Astrocyte (in vitro differentiated cells and primary cell): ENCODE measurements around the gene PSKH1. TPM values are rescaled to one million over a fixed set of nuclear protein-coding genes. Genes with fewer than 3 reads are reported as not detected.

Experiments
- DNase-seq: peaks from one replicate; pipeline ENCODE4 v3.0.0-alpha.2; 2010; ENCODE audit warnings: low read depth
- FAIRE-seq: peaks from 2 replicates; lab custom pipeline; 2011; peaks lifted over from hg19 to GRCh38; lab: Jason Lieb, UNC
- H2AFZ ChIP-seq: 2 replicates; pipeline ENCODE4 v1.6.0; 2012; ENCODE audit warnings: low read depth, low read length, inconsistent platforms
- H3K27ac ChIP-seq: 2 replicates; pipeline ENCODE4 v1.5.1; 2011; ENCODE audit warnings: low read depth, low read length, inconsistent platforms
- H3K27me3 ChIP-seq: 2 replicates; pipeline ENCODE4 v1.6.0; 2011; ENCODE audit warnings: low read length, inconsistent platforms; ENCODE audit not compliant: insufficient read depth
- H3K36me3 ChIP-seq: 2 replicates; pipeline ENCODE4 v1.5.1; 2011; ENCODE audit warnings: low read length, inconsistent platforms; ENCODE audit not compliant: insufficient read depth
- H3K4me1 ChIP-seq: 2 replicates; pipeline ENCODE4 v1.5.1; 2011; ENCODE audit warnings: low read length, inconsistent platforms; ENCODE audit not compliant: insufficient read depth
- H3K4me2 ChIP-seq: 2 replicates; pipeline ENCODE4 v1.6.0; 2012; ENCODE audit warnings: low read length, inconsistent platforms
- H3K4me3 ChIP-seq: 2 replicates; pipeline ENCODE4 v1.5.1; 2011; ENCODE audit warnings: low read depth, mild to moderate bottlenecking, low read length, inconsistent platforms; ENCODE audit not compliant: insufficient read depth
- H3K79me2 ChIP-seq: 2 replicates; pipeline ENCODE4 v1.6.0; 2012; ENCODE audit warnings: mild to moderate bottlenecking, low read length, inconsistent platforms; ENCODE audit not compliant: insufficient read depth
- H3K9ac ChIP-seq: 2 replicates; pipeline ENCODE4 v1.6.0; 2012; ENCODE audit warnings: mild to moderate bottlenecking, low read length, inconsistent platforms
- H3K9me3 ChIP-seq: 2 replicates; pipeline ENCODE4 v1.5.1; 2012; ENCODE audit warnings: low read depth, mild to moderate bottlenecking, low read length, inconsistent platforms; ENCODE audit not compliant: insufficient read depth
- H4K20me1 ChIP-seq: 2 replicates; pipeline ENCODE4 v1.6.0; 2012; ENCODE audit warnings: low read length, inconsistent platforms; ENCODE audit not compliant: insufficient read depth
- H3K27ac Mint-ChIP-seq: one replicate; pipeline ENCODE4 v1.8.0; 2021; ENCODE audit warnings: mild to moderate bottlenecking, mixed read lengths; ENCODE audit not compliant: unreplicated experiment
- H3K27me3 Mint-ChIP-seq: one replicate; pipeline ENCODE4 v1.8.0; 2021; ENCODE audit warnings: low read depth, mixed read lengths; ENCODE audit not compliant: unreplicated experiment
- H3K36me3 Mint-ChIP-seq: one replicate; pipeline ENCODE4 v1.8.0; 2021; ENCODE audit warnings: low read depth, mixed read lengths; ENCODE audit not compliant: unreplicated experiment
- H3K4me1 Mint-ChIP-seq: one replicate; pipeline ENCODE4 v1.8.0; 2021; ENCODE audit warnings: low read depth, mixed read lengths; ENCODE audit not compliant: unreplicated experiment
- H3K4me3 Mint-ChIP-seq: one replicate; pipeline ENCODE4 v1.8.0; 2021; ENCODE audit warnings: mild to moderate bottlenecking, moderate library complexity, mixed read lengths; ENCODE audit not compliant: unreplicated experiment
- H3K9me3 Mint-ChIP-seq: one replicate; pipeline ENCODE4 v1.8.0; 2021; ENCODE audit warnings: mild to moderate bottlenecking, mixed read lengths; ENCODE audit not compliant: unreplicated experiment
- EZH2 ChIP-seq: IDR thresholded peaks from 2 replicates; pipeline ENCODE4 v1.6.1; 2012; ENCODE audit warnings: mild to moderate bottlenecking, low read length, inconsistent platforms; ENCODE audit not compliant: insufficient read depth
- total RNA-seq: library from RNA; stranded (reverse); gene quantifications from 2 replicates; pipeline ENCODE4 v1.2.1, GENCODE V29; 2021
- TF ChIP-seq, protein P1 (sequence below): IDR thresholded peaks from 2 replicates; pipeline ENCODE4 v1.5.1; 2011; ENCODE audit warnings: low read depth, mild to moderate bottlenecking, inconsistent platforms, low read length, moderate library complexity; ENCODE audit not compliant: insufficient read depth

PSKH1 gene
- total RNA-seq, 1 donor from 2014 or later, result 27.3 TPM

GRCh38 chr16:67976205-67976604 lies 83.2 kb downstream of the PSKH1 start:
- no peak for FAIRE-seq
- Histone ChIP-seq H3K79me2 (no peaks in the 10 kb centered on the region), H3K27ac (no peak overlapping the region), H3K4me2 (no peak overlapping the region), H3K4me3 (no peak overlapping the region), H4K20me1 (no peaks in the 10 kb centered on the region), H3K9me3 (no peaks in the 10 kb centered on the region), H3K9ac (no peak overlapping the region), H2AFZ (no peak overlapping the region), H3K4me1 (no peaks in the 10 kb centered on the region), H3K36me3 (no peaks in the 10 kb centered on the region), H3K27me3 (peaks cover 16% of the 10 kb centered on the region)
- DNase-seq, result no peak
- no peak overlapping the region for H3K4me3 Mint-ChIP-seq
- H3K27ac Mint-ChIP-seq, result no peak overlapping the region
- H3K36me3 Mint-ChIP-seq, result no peaks in the 10 kb centered on the region
- no peaks in the 10 kb centered on the region for H3K4me1 Mint-ChIP-seq
- TF ChIP-seq EZH2, result no peak
- TF ChIP-seq, protein P1, sequence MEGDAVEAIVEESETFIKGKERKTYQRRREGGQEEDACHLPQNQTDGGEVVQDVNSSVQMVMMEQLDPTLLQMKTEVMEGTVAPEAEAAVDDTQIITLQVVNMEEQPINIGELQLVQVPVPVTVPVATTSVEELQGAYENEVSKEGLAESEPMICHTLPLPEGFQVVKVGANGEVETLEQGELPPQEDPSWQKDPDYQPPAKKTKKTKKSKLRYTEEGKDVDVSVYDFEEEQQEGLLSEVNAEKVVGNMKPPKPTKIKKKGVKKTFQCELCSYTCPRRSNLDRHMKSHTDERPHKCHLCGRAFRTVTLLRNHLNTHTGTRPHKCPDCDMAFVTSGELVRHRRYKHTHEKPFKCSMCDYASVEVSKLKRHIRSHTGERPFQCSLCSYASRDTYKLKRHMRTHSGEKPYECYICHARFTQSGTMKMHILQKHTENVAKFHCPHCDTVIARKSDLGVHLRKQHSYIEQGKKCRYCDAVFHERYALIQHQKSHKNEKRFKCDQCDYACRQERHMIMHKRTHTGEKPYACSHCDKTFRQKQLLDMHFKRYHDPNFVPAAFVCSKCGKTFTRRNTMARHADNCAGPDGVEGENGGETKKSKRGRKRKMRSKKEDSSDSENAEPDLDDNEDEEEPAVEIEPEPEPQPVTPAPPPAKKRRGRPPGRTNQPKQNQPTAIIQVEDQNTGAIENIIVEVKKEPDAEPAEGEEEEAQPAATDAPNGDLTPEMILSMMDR, result no peak
- H3K27me3 Mint-ChIP-seq, result peaks cover 27% of the 10 kb centered on the region
- no peaks in the 10 kb centered on the region for H3K9me3 Mint-ChIP-seq

- Histone ChIP-seq H3K4me3 (no peak overlapping the region), H3K9ac (no peak overlapping the region), H4K20me1 (no peaks in the 10 kb centered on the region), H2AFZ (no peak overlapping the region), H3K79me2 (no peaks in the 10 kb centered on the region), H3K4me2 (no peak overlapping the region), H3K27ac (no peak overlapping the region), H3K36me3 (no peaks in the 10 kb centered on the region), H3K4me1 (no peaks in the 10 kb centered on the region), H3K27me3 (peaks cover 16% of the 10 kb centered on the region), H3K9me3 (no peaks in the 10 kb centered on the region)
- TF ChIP-seq, protein P1, result no peak
- TF ChIP-seq EZH2, result no peak
- no peaks in the 10 kb centered on the region for H3K36me3 Mint-ChIP-seq
- no peak for DNase-seq
- H3K27ac Mint-ChIP-seq, result no peak overlapping the region
- no peak for FAIRE-seq
- H3K4me3 Mint-ChIP-seq, result no peak overlapping the region
- H3K4me1 Mint-ChIP-seq, result no peaks in the 10 kb centered on the region
- no peaks in the 10 kb centered on the region for H3K9me3 Mint-ChIP-seq
- H3K27me3 Mint-ChIP-seq, result peaks cover 27% of the 10 kb centered on the region
These were observed 84.0 kb downstream of the PSKH1 start for GRCh38 chr16:67977005-67977404.

DNA sequence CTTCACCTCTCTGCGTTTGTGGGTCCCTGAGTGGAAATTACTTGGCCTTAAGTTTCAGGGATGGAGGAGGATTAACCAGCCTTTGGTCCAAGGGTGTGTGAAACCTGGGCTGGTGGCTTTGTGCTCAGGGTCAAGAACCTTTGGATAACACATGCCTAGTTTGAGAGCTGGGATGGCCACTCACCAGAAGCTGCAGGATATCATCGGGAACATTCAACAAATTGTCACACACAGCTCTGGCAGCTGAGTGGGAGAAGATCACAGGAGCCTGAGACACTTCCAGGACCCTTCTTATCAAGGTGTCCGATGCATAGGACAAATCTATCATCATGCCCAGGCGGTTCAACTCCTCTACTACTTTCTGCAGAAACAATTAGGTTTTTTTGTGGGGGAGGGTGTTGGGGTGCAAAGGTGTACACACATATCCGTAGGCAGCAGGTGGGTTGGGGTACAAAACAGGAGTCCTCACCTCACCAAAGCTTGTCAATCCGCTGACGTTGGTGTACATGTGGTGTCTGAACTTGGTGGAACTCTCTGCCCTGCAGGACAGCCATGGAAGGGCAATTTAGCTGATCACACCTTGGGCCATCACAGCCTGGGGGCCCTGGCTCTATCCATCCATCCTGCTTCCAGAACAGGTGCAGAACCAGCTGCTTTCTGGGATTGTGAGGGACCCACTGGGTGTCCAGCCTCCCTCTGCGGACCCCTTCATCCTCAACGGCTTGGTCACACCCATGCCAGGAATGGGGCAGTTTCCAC lies 84.6 kb downstream of the PSKH1 start:
- Mint-ChIP-seq H3K27me3 (peaks cover 28% of the 10 kb centered on the region), H3K36me3 (no peaks in the 10 kb centered on the region), H3K27ac (no peak overlapping the region), H3K4me1 (no peaks in the 10 kb centered on the region), H3K9me3 (no peaks in the 10 kb centered on the region), H3K4me3 (no peak overlapping the region)
- Histone ChIP-seq H3K4me3 (no peak overlapping the region), H3K27ac (no peak overlapping the region), H3K9me3 (no peaks in the 10 kb centered on the region), H3K9ac (no peak overlapping the region), H3K4me2 (no peak overlapping the region), H2AFZ (no peak overlapping the region), H3K36me3 (no peaks in the 10 kb centered on the region), H3K27me3 (peaks cover 16% of the 10 kb centered on the region), H3K4me1 (no peaks in the 10 kb centered on the region), H3K79me2 (no peaks in the 10 kb centered on the region), H4K20me1 (no peaks in the 10 kb centered on the region)
- no peak for DNase-seq
- FAIRE-seq, result no peak
- TF ChIP-seq EZH2, result no peak
- TF ChIP-seq, protein P1, result no peak
